Suprapubic skin (tissue), 4 donors: Measurements from ENCODE around the gene CYP46A1.

Experiments used
- EP300 ChIP-seq: sonication (generic); formaldehyde crosslinking; IDR thresholded peaks from one replicate; pipeline ENCODE4 v1.6.1; 2017; ENCODE audit warnings: antibody characterized with exemption
- POLR2A ChIP-seq, 2 donors: fragments of 450-650 bp; IDR thresholded peaks; one replicate each; pipeline ENCODE4 v1.6.1; 2017; ENCODE audit warnings: antibody characterized with exemption in 2 of 2, mild to moderate bottlenecking in 2 of 2, moderate library complexity in 2 of 2
- POLR2AphosphoS5 ChIP-seq, 3 donors: sonication (generic); formaldehyde crosslinking; IDR thresholded peaks; one replicate each; pipeline ENCODE4 v1.6.1; 2017; ENCODE audit warnings: antibody characterized with exemption in 3 of 3
- TF ChIP-seq, protein P1 (sequence below), 2 donors: fragments of 200-600 bp in 1 of 2; fragments of 450-650 bp in 1 of 2; sonication (generic) in 1 of 2; IDR thresholded peaks; one replicate each; pipeline ENCODE4 v1.5.1; 2016 to 2019; ENCODE audit warnings: antibody characterized with exemption in 2 of 2, mild to moderate bottlenecking in 1 of 2, moderate library complexity in 1 of 2

DNA sequence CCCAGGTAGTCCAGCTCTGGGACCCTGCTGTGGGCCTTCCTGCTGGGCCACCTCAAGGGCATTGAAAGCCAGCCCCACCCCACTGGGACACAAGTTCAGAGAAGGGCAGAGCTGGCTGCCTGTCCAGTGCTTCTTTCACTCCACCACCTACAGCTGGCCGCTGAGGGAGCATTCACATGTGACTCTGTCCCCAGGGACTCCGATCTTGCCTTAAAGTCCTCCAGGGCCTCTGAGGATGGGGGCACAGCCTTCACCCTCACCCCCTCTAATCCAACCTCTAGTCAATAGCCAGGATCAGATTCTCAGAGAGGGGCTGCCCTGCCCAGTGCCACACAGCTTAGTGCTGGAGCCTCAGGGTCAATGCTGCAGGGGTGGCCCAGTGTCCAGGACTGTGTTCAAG lies 5.0 kb upstream of the CYP46A1 start:
- TF ChIP-seq, protein P1, sequence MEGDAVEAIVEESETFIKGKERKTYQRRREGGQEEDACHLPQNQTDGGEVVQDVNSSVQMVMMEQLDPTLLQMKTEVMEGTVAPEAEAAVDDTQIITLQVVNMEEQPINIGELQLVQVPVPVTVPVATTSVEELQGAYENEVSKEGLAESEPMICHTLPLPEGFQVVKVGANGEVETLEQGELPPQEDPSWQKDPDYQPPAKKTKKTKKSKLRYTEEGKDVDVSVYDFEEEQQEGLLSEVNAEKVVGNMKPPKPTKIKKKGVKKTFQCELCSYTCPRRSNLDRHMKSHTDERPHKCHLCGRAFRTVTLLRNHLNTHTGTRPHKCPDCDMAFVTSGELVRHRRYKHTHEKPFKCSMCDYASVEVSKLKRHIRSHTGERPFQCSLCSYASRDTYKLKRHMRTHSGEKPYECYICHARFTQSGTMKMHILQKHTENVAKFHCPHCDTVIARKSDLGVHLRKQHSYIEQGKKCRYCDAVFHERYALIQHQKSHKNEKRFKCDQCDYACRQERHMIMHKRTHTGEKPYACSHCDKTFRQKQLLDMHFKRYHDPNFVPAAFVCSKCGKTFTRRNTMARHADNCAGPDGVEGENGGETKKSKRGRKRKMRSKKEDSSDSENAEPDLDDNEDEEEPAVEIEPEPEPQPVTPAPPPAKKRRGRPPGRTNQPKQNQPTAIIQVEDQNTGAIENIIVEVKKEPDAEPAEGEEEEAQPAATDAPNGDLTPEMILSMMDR (IDR thresholded peaks at IDR 0.05): no peak
- TF ChIP-seq POLR2A (IDR thresholded peaks at IDR 0.05): no peak
- no peak for TF ChIP-seq EP300
- TF ChIP-seq POLR2AphosphoS5 (IDR thresholded peaks at IDR 0.05): no peak
